HG02943 (cell line): Measurements from ENCODE around the gene TBCE.

Source experiments
- ATAC-seq: cut with Tn5 transposase; IDR thresholded peaks from one replicate; pipeline ENCODE4 v1.9.1; 2021; ENCODE audit warnings: mild to moderate bottlenecking, low read depth, moderate library complexity; ENCODE audit not compliant: unreplicated experiment

Gene TBCE, protein sequence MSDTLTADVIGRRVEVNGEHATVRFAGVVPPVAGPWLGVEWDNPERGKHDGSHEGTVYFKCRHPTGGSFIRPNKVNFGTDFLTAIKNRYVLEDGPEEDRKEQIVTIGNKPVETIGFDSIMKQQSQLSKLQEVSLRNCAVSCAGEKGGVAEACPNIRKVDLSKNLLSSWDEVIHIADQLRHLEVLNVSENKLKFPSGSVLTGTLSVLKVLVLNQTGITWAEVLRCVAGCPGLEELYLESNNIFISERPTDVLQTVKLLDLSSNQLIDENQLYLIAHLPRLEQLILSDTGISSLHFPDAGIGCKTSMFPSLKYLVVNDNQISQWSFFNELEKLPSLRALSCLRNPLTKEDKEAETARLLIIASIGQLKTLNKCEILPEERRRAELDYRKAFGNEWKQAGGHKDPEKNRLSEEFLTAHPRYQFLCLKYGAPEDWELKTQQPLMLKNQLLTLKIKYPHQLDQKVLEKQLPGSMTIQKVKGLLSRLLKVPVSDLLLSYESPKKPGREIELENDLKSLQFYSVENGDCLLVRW

DNA sequence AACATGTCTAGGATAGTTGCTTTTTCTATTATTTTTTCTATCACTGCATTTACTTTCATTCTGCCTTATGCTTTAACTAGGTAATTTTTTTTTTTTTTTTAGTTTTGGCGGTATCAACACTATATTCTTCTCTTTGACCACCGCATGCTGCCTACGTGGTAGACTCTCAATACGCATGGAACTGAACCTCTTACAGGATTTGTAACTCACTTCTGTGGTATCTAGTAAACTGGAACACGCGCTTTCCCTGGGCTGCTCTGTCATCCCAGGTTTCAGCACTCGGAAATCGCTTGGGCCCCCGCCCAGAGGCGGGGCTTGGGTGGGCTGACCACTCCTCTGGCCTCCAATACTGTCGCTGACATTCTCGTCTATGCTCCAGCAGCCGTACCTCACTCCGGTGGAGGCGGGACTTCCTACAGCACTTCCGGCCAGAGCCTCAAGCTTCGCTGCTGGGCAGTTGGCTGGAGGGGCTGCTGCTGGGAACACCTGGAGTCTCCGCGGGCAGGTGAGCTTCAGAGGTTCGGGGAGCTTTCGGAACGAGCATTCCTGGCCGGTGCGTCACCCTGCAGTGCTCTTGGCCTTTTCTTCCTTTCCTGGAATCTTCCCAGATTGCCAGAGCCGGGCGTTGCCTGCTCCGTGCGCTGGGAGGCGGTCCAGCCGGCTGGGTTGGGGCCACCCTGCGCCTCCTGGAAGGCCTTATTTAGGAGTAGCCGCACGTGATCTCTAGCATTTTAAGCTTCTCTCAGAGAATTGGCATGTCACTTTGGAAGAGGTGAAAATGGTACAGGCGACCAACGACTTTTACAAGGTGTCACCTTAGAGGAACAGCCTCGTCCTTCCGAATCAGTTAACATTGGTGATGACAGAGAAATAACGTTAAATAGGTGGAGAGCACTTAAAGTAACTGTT, at the start of gene TBCE:
Gene TBCE, plus strand, starts transcription at position 428 of the 909 bp plus-strand sequence. CDS start 12,623 bp downstream, outside the sequence.
- peak; percentile 100 for ATAC-seq

DNA sequence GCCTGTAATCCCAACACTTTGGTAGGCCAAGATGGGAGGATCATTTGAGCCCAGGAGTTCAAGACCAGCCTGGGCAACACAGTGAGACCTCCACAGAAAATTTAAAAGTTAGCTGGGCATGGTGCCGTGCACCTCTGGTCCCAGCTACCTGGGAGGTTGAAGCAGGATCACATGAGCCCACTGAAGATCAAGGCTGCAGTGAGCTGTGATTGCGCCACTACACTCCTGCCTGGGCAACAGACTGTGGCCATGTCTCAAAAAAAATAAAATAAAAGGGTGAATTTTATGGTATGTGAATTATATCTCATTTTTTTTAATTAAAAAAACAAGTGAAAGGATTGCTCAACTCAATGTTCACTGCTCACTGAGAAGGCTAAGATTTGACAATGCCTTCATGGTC, 48.0 kb upstream of the TBCE start:
- no peak for ATAC-seq

DNA sequence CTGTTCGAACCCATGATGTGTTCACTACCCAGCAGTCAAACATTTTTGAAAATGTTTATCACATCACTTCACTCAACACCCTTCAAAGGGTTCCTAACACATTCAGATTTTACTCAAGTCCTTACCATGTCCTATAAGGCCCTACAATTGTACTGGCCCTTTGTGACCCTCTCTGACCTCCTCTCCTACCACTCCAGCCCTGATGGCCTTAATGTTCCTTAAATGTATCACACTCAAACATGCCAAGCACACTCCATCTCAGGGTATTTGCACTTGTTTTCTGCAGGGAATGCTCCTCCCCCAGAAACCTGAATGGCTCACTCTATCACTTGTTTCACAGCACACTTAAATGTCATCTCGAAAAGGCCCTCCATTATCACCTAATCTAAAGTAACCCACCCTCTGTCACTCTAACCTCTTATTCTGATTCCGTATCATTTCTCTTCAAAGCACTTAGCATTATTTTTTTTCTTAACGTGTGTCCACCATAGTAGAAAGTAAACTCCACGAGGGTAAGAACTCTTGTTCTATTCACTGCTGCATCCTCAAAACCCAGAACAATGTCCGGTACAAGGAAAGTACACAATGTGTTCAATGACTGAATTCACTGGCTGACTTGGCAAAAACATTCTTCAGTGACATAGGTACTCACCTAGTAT, 46.6 kb upstream of the TBCE start:
- no peak for ATAC-seq

DNA sequence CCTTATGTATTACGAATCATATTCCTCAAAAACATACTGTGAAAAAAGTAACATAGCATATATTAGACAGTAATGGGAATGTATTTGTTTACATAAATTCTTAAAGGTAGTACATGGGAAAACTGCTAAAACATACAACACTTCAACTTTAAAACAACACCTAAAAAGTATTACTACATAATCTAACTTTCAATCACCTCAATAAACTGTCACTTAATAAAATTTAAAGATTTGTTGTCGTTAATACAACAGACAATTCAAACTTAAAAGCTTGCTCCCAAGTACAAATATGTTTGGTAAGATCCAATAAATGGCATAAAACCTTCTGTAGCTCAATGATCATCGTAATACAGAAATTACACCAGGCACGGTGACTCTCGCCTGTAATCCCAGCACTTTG, 42.9 kb upstream of the TBCE start:
- no peak for ATAC-seq

DNA sequence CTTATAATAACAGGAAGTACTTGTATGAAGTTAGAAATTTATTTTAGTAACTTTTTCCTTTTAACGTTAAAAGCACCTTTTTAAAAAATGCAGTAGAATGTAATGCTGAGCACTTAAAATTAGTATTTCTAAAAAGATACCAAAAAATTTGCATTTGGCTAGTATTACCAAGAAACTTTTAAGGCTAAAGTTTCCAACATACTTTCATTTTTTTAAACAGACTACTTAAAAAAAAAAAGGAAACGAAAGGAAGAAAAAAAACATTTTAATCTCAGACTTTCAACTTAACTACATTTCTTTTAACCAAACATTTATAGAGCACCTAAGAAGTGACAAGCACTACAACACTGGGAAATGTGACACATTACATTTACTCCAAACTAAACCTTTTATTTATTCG, 42.1 kb upstream of the TBCE start:
- ATAC-seq: no peak

DNA sequence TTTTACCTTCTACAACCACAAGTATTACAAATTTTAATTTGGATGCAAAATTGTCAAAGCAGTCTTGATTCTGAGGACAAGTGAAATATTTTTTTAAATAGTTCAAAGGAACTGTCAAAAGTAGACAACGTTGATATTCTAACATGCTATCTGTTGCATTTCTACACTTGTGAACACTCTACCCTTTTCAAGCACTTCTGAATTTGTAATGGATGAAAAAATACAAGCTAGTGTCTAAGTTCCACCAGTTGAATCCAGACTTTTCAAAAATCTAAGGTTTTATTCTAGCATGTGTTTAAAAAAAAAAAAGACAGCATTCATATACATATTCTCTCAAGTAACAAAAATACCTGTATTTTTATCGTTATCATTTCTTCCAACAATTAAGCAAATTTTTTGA, 41.4 kb upstream of the TBCE start:
- no peak for ATAC-seq

DNA sequence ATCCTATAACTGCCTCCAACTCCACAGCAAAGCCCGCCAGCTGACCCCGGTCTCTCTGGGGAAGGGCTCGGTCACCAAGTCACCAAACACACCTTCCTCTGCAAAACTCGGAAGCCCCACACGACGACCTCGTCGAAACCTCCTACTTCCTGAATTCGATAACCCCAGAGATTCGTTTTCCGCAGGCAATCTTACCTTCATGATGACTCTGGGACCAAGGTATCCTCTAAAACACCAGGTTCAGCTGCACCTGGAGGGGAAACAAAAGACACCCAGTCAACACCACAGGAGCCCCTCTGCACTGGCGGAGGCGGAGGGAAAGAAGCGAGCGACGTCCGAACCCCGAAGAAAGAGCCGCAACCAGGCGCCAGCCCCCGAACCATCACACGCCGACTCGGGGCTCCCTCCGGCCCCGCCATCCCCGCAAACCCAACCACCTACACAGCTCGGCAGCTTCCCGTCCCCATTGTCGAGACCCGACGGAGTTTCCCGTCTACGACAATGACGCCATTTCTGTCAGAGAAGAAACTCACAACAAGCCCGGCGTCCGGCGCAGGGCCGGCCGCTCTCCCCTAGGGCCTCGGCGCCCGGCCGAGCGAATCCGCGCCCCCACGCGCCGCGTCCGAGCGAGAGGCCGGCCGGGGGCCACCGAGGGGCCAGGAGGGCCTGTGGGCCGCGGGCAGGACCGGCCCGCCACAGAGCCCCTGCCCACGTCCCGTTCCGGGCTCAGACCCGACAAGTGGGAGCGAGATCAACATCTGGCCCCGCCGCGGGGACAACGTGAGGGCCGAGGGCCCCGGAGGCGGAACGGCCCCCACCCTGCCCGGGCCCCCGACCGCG, 40.3 kb upstream of the TBCE start:
- ATAC-seq: no peak

DNA sequence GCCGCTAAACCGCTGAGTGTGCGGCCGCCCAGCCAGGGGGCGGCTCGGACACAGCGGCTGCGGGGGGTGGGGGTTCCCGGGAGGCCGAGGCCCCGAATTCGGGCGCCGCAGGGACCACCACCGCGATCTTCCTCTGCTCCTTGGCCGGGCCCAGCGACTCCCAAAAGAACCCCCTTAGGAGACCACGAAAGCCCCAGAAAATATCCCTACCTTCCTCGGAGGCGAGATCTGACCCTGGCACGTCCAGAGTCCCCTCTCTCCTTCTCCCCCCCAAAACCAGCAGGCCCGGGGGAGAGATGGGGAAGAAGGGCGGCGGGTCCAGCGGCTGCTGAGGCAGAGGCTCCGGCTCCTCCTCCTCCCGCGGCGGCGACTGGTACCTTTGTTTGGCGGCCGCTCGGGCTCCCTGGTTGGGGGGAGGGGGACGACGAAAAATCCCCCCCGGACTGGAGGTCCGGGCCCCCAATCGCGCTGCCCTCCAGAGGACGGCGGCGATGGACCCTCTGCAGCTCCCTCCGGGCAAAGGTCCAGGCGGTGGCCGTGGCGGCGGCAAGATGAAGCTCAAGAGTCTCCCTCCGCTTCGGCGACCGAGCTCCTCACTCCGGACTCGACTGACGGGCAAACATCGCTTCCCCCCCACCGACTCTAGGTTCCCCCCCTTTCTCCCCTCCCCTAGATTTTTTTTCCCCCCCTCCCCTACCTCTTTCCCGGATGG, 39.5 kb upstream of the TBCE start, which contains the start of gene ARID4B:
Gene ARID4B, minus strand, starts transcription at position 621 of the 712 bp plus-strand sequence. CDS start 1,260 bp downstream, outside the sequence.
- ATAC-seq: peak; percentile 2

DNA sequence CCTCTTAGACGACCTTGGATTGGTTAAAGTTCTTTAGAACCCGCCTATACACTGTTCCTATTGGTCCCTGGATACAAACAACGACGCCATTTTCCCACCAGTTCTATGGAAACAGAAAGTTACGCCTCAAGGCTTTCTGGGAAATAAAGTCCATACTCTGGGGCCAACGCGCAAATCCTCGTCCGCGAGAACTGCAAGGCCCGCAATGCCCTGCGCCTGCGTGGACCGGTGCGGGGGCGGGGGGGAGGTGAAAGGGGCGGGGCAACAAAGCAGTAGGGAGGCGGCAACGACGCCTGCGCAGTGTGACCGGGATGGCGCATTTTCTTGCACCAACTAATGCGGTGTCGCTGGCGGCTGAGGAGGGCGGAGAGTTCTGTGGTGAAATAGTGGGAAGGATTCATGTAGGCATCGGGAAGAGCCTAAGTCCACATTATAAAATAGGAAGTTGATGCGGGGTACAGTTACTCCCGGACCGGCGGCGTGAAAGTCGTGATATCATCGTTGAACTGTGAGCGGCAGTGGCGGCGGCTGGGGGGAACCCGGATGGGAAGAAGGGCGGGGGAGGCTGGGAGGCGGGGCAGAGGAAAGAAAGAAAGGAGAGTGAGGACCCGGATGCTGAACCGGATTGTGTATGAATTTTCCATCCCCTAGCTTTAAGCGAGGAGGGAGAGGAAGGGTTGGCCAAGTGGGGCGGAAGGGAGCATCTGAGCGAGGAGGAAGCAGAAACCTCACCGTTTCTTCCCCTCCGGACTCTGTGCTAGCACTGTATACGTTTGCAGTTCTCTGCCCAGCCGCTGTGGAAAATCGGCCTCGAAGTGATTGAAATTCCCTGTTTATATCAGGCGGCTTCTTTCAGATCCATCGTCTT, 38.7 kb upstream of the TBCE start, which contains the start of gene GGPS1:
Gene GGPS1, plus strand, starts transcription at position 300 of the 868 bp plus-strand sequence. CDS start 6,695 bp downstream, outside the sequence.
- ATAC-seq: peak; percentile 68

DNA sequence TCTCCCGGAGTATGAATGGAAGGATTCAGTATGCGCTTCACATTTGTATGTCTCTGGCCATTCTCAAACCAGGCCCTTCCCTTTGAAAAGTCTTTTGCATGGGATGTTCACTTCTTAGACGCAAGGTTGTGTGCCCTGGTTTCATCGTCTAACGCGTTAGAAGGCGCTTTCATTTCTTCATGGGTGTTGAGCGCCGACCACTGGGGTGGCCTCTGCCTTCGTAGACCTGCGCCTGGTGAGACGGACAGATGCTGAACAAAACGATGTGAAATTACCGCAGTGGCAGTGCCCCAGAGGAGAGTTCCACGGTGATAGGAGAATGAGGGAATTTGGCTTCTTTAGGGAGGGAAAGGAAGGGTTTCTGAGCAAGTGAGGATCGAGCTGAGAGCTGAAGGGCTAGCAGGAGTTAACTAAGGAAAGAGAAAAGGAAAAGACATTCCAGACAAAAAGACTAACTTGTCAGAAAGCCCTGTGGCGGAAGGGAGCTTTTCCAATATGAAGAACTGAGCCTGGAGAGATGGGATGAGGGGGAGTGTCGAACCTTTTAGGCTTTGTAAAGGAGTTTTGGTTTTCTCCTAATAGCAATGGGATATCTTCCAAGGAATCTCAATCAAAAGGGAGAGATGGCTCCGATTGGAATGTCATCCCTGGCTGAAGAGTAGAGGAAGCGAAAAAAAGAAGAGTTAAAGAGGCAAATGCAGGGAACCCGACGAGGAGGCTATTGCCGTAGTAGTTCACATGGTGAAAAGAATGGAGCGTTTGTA, 37.9 kb upstream of the TBCE start:
- no peak for ATAC-seq

DNA sequence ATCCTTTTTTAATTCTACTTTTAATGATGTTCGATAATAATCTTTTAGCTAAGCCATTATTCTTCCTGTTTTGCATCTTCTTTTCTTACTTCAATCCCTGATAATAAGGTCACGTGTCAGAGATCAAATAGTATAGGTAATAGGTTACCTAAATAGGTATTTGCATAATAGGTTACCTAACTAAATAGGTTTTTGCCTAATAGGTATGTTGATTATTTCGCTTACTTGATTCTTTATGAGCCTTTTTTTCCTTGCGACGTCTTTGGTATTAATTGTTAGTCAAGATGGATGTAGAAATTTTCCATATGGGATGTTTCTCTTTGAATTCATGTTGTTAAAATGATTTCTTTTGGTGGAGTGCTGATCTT, 36.3 kb upstream of the TBCE start:
- ATAC-seq: no peak

DNA sequence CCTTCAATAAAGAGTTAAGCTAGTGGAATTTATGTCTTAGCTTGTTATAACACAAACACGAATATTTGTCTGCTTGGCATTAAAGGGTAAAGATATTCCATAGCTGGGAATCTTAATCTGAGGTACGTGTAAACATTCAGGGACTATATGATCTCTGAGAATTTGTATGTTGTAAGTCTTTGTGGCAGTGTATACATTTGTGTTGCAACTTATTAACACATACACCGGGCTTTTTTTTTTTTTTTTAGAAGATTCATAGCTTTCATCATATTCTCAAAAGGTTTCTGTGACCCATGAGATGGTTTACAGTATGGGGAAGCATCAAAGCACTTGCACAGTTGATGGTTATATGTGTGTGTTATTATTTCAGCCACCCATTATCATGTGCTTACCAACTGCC, 35.8 kb upstream of the TBCE start:
- ATAC-seq: no peak

DNA sequence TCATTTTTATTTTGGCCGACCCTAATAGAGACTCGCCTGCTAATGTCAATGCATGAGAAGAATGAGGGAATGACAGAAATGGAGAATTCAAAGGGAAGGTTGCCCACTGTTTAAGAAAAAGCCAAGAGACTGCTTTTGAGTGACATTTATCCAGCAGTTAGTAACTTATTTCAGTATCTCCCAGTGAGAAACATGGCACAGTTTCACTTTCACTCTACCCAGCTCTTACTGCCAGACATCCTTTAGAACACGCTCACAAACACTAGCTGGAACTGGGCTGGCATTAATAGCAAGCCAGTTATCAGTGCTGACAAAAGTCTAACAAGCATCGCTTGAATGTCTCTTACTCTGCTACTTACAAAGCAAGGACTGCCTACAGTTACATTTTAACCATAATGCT, 30.3 kb upstream of the TBCE start:
- ATAC-seq: no peak

DNA sequence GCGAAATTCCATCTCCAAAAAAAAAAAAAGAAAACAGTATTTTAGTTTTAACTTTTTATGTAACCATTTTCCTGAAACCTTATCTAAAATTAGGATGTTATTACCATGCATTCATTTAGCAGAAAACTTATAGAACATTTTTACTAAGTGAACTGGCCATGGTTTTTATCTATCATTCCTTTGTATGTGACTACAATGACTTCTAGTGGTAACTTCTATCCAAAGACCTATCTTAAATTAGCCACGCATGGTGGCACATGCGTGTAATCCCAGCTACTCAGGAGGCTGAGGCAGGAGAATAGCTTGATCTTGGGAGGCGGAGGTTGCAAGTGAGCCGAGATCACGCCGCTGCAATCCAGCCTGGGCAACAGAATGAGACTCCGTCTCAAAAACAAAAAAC, 27.5 kb upstream of the TBCE start:
- ATAC-seq: no peak

DNA sequence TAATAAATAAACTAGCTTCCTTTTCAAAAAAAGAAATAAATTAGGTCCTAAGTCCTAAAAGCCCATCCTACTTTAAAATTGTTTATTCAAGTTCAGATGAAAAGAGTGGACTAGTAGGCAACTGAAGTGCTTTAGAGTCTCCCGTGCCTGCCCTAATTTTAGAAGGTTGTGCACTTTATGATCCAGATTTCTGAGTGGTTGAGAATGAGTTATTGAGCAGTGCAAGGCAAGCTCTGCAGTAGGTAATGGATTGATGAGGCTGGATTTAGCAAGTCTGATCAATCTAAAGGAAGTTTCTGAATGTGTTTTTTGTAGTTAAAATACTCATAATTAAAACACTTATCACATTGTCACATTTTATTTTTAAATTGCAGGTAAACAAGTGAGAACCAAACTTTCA, 25.9 kb upstream of the TBCE start:
- no peak for ATAC-seq

DNA sequence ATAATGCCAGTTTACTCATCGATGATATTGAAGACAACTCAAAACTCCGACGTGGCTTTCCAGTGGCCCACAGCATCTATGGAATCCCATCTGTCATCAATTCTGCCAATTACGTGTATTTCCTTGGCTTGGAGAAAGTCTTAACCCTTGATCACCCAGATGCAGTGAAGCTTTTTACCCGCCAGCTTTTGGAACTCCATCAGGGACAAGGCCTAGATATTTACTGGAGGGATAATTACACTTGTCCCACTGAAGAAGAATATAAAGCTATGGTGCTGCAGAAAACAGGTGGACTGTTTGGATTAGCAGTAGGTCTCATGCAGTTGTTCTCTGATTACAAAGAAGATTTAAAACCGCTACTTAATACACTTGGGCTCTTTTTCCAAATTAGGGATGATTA, 25.2 kb upstream of the TBCE start:
- ATAC-seq: no peak

DNA sequence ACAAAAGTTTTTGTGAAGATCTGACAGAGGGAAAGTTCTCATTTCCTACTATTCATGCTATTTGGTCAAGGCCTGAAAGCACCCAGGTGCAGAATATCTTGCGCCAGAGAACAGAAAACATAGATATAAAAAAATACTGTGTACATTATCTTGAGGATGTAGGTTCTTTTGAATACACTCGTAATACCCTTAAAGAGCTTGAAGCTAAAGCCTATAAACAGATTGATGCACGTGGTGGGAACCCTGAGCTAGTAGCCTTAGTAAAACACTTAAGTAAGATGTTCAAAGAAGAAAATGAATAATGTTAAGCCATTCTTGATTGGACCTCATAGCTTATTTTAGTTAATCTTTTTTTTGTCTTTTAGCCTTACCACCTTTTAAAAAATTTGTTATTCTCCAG, 24.8 kb upstream of the TBCE start:
- no peak for ATAC-seq
